ENCODE data around the gene MSI2. TPM values are rescaled to one million over a fixed set of nuclear protein-coding genes. Genes with fewer than 3 reads are reported as not detected.
A peak's percentile ranks its signal among the peaks of the same experiment; 100 is the strongest.

Gene MSI2
- total RNA-seq, 1 donor from 2014 or later, result 140 TPM

- Mint-ChIP-seq H3K4me3 (no peak overlapping the region), H3K9me3 (peaks cover 2% of the 10 kb centered on the region), H3K4me1 (peaks cover 53% of the 10 kb centered on the region), H3K36me3 (ENCODE audit: low read depth) (peaks cover 11% of the 10 kb centered on the region), H3K27me3 (ENCODE audit: low read depth) (no peaks in the 10 kb centered on the region), H3K27ac (ENCODE audit: unreplicated experiment) (peak overlapping the region; percentile 17)
- no peak for TF ChIP-seq CTCF (conservative IDR thresholded peaks at IDR 0.05)
- no peak for DNase-seq (ENCODE audit: low read depth, low spot score)
Observed at GRCh38 chr17:57423541-57423940, 167.2 kb downstream of the MSI2 start.

DNA sequence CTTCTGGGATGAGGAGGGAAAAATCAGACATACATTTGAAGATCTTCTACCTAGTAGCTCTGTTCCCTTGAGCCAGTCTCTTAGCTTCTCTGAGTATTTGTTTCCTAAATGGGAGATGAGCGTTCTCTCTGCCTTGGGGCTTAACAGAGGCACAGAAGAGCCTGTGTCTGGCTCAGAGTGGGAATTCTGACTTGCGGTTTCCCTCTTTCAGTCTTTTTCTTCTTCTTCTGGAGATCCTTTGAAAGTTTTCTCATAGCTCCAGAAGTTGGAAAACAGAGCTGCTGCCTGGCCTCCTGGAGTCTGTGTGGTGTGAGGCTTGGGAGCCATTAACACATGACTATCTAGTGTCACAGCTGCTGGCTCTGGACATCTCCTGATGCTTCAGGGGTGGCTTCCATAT lies 167.9 kb downstream of the MSI2 start:
- H3K4me1 Mint-ChIP-seq, result peaks cover 53% of the 10 kb centered on the region
- peak overlapping the region; percentile 27 for H3K27ac Mint-ChIP-seq (ENCODE audit: unreplicated experiment)
- no peak for DNase-seq (ENCODE audit: low read depth, low spot score)
- H3K27me3 Mint-ChIP-seq (ENCODE audit: low read depth), result no peaks in the 10 kb centered on the region
- no peak for TF ChIP-seq CTCF (conservative IDR thresholded peaks at IDR 0.05)
- H3K36me3 Mint-ChIP-seq (ENCODE audit: low read depth), result peaks cover 11% of the 10 kb centered on the region
- no peak overlapping the region for H3K4me3 Mint-ChIP-seq
- H3K9me3 Mint-ChIP-seq, result peaks cover 2% of the 10 kb centered on the region

GRCh38 chr17:57424777-57425188 lies 168.5 kb downstream of the MSI2 start:
- Mint-ChIP-seq H3K9me3 (peaks cover 2% of the 10 kb centered on the region), H3K27ac (ENCODE audit: unreplicated experiment) (no peak overlapping the region), H3K27me3 (ENCODE audit: low read depth) (no peaks in the 10 kb centered on the region), H3K4me3 (no peak overlapping the region), H3K36me3 (ENCODE audit: low read depth) (peaks cover 11% of the 10 kb centered on the region), H3K4me1 (peaks cover 58% of the 10 kb centered on the region)
- TF ChIP-seq CTCF (conservative IDR thresholded peaks at IDR 0.05), result no peak
- no peak for DNase-seq (ENCODE audit: low read depth, low spot score)

- no peak for TF ChIP-seq CTCF (conservative IDR thresholded peaks at IDR 0.05)
- Mint-ChIP-seq H3K4me3 (peak overlapping the region; percentile 20), H3K27me3 (ENCODE audit: low read depth) (no peaks in the 10 kb centered on the region), H3K4me1 (peaks cover 60% of the 10 kb centered on the region), H3K27ac (ENCODE audit: unreplicated experiment) (no peak overlapping the region), H3K9me3 (peaks cover 2% of the 10 kb centered on the region), H3K36me3 (ENCODE audit: low read depth) (peaks cover 13% of the 10 kb centered on the region)
- no peak for DNase-seq (ENCODE audit: low read depth, low spot score)
Observed at GRCh38 chr17:57425431-57425830, 169.1 kb downstream of the MSI2 start.

- TF ChIP-seq CTCF (conservative IDR thresholded peaks at IDR 0.05), result no peak
- DNase-seq (ENCODE audit: low read depth, low spot score), result no peak
- Mint-ChIP-seq H3K36me3 (ENCODE audit: low read depth) (peaks cover 12% of the 10 kb centered on the region), H3K4me3 (no peak overlapping the region), H3K27ac (ENCODE audit: unreplicated experiment) (peak overlapping the region; percentile 35), H3K9me3 (peaks cover 2% of the 10 kb centered on the region), H3K27me3 (ENCODE audit: low read depth) (no peaks in the 10 kb centered on the region), H3K4me1 (peaks cover 58% of the 10 kb centered on the region)
Observed at GRCh38 chr17:57425903-57426880, 169.9 kb downstream of the MSI2 start.

Measured in neural crest cell (in vitro differentiated cells).